Hippocampal formation (tissue), 2 donors: ENCODE results near the gene WDR70.
"Not testable (repeated sequence)": the region's sequence is repeated elsewhere in the genome, so short reads cannot be mapped to it uniquely, and the experiment has no call there.

ENCODE experiments used
- DNase-seq, 2 donors: peaks; one replicate each; lab custom pipeline; 2025; lab: John Stamatoyannopoulos, UW

WDR70 gene

DNA sequence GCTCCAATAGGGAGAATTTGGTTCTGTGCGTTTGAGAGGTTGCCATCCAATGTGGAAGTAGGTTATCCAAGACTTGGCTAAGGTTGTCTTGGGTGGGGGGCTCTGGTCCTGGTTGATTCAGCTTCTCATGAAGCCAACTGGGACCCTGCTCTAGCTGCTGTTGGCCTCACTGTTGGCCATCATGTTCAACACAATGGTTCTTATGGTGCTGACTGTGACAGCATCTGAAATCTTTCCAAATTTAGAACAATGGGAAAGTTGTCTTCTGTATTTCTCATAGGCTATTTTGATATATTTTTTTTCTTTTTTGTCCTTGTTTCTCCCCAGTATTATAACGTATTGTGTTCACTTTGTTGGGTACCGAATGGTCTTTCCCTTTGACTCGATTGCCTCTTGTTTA, 388.8 kb downstream of the WDR70 start:
- DNase-seq, result peak; percentile 15 to 84

DNA sequence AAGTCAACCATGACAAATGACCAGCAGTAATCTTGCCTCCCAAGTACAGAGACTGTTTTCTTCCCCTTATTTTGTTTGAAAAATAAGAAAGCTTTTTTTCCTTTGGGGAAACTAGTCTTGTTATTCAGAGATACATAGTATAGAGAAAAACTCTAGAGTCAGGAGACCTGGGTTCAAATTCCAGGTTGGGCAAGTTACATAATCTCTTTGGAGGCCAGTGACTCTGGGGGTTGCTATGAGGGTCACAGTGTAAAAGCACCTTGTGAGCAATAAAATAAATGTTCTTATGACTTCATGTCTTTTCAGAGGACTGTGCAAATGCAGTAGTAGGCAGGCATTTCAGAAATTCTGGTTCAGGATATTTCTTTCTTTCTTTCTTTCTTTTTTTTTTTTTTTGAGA, 389.3 kb downstream of the WDR70 start:
- no peak for DNase-seq

DNA sequence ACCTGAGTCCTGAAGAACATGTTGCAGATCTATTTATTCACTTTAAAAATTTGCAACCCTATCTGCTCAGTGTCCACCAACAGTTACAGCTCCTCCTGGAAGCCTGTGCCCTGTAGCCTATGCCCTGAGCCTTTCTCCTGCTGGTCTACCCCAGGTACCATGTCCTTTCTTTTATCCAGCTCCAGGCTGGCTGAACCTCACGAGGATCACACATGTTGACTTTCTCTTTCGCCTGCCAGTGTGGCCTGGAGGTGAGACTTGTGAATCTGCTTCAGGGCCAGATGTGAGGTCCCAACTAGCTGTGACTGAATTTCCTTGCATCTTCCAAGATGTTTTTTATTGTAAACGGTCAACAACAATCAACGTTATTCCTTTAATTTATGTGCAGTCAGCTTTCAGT, 390.0 kb downstream of the WDR70 start:
- no peak for DNase-seq

DNA sequence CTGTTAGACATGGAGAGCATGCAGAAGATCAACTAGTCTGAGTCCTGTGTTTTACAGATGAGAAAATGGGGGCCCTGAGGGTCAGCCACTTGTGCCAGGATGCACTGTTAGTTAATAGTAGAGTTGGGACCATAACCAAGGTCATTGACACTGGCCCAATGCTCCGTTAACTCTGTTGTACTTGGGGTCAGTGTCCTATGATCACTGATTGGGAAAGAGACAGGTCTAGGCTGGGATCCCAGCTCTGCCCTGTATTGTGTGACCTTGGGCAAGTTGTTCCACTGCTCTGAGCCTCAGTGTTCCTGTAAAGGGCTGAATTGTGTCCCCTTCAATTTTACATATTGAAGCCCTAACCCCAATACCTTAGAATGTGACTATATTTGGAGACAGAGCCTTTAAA, 390.7 kb downstream of the WDR70 start:
- no peak for DNase-seq

DNA sequence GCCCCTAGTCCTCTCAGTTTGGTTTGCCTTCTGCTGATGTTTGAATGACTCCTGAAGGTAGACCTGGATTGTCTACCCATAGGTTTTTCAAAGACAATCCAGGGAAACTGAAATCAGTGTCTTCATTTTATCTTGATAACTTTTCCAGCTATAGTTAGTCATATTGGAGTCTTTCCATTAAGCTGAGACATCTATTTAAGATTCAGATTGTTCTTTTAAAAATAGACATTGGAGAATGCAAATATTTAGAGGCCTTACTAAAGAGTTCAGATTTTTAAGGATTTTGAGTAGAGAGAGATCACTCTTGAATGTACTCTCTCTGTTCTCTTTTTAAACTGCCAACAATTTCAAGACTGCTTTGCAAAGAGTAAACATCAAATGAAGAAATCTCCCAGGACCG, 391.7 kb downstream of the WDR70 start:
- DNase-seq, result no peak

DNA sequence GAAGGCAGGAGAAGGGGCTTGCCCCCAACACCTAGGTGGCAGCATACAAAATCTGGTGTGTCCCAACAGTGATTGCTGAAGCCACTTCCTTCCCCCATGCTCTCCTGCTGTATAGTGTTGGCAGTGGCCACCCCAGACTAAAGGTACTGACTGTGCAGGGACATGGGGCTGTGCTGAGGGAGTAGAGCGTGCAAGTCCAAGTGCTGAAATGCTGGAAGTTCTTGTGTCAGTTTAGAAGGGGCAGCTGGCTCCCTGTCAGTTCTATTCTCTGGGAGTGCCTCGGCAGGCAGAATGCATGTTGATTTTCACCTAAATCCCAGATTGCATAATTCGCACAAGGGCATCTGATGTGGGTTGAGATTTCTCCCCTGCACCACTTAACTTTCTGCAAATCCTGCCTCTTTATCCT, 392.1 kb downstream of the WDR70 start:
- no peak for DNase-seq

DNA sequence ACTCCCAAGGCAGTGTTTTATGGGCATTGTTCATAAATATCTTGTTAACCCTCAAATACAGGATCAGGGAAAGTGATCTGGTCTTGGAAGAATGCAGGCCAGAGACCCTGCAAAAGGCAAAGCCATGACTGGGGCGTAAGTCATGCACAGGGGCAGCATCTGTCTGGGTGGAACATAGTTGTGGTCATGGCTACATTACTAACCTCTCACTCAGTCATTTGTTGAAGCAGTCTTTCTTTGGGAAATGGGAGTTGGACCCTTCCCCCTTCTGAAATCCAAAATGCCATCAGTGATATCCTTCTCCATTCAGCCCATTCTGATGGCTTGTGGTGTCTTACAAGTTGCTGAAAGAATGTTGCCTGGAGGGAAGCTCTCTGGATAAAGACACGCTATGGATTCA, 392.6 kb downstream of the WDR70 start:
- no peak for DNase-seq

DNA sequence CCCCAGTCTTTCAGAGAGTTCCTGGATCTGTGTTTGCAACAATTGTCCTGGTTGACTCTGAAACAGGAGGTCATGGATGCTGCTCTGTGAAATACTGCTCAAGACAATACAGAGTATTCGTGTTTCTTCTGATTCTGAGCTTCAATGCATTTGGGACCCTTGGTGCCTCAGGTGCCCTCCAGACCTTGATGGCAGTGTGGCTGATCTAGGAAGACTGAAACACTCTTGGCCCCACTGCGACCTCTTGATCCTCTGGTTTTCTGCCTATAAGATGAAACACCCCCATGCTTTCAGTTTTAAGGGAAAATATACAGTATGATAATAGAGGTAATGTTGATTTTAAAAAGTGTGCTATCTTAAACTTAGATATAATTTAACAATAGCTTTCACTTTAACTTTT, 393.1 kb downstream of the WDR70 start:
- DNase-seq, result no peak

DNA sequence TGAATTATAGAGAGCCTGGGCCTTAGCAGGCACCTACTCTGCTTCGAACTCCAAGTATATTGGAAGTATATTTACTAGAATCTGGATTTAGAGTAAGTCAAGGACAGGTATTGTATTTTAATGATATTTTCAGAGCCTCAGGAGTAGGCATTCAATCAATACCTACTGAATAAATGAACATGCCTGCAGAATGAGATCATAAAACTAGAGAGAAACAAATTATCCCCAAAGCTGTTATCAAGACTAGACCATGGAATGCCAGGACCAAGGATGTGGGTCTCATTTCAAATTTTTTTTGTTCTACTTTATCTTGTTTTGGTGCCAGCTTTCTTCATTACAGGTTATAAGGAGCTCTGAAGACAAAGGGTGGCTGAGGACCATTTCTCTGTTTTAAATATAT, 394.7 kb downstream of the WDR70 start:
- no peak for DNase-seq

DNA sequence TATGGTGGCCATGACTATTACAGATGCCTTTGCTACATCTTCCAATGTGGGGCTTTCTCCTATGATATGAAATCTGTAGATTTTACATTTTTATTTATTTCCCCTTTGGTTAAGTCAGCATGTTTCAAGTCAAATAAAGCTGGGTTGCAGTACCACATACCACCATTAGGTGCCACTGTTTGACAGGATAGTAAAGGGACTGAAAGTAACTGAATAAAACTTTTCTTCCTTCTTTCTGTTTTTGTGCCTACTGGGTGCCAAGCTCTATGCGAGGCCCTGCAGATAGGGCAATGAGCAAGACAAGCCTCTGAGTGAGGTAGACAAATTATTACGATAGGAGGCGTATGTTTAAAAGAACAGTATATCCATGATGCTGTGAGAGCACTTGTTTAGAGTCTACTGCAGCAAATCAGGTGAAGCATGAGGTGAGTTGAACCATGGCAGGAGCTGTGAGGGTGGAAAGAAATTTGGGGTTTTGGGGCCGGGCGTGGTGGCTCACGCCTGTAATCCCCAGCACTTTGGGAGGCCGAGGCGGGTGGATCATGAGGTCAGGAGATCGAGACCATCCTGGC, 395.9 kb downstream of the WDR70 start:
- DNase-seq, result no peak

DNA sequence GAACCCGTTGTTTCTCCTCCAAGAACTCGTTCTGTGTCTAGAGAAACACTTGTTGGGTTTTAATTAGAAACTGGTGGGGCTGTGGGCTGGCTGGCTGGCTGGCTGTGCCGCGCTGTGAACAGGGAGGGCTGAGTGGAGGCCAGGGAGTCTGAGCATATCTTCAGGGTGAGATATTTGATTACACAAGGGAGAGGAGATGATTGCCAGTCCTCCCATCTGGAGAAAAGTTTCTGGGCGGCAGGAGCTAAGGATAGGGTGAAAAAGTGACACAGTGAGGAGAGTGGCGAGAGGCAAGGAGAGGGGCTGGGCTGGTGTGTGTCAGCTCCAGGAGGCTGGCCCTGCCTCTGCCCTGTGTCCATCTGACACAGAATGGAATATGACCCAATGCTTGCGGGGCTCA, 397.7 kb downstream of the WDR70 start:
- DNase-seq, result no peak

DNA sequence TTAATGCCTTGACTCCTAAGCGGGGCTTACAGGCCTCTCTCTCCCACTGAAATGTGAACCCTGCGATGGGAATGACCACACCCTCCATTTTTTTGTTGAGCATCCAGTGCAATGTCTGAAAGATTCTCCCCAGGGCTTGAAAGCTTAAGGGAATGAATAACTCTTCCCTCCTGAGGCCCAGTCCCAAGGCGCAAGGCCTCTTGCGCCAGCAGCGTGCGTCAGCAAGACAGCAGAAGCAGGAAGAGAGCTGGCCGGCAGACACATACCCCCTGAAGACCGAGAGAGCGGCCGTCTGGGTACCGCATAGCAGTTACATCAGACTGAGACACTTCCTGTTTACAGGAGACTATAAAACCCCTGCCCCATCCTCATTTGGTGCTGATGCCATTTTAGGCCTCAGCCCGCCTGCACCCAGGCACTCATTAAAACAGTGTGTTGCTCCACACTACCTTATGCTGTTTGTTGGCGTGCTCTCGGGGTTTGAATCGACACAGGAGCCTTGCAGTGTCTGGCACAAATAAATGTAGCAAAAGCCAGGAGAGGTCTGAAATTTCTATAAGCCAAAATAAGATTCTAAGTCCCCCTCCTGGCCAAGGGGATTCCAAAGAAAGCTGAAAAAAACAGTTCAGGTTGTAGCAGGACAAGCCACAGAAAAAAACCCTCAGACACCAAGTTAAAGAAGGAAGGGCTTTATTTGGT, 398.5 kb downstream of the WDR70 start:
- DNase-seq, result no peak

DNA sequence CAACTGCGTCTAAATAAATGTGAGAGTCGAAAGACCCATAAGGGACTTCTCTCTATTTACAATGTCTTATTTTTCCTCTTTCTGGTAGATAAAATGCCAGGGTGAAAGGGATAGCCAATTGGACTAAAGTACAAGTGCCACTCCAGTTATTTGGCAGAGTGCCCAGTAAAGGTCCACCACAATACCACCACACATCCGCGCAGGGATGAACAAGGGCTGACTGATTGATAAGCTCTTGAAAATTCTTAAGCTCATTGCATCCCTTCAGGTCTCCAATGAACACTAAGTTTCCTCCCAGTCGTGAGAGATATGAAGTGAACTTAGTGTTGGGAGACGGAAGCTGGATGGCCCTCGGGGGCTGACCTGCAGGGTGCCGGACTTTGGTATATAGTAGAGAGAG, 402.3 kb downstream of the WDR70 start:
- not testable (repeated sequence) for DNase-seq

DNA sequence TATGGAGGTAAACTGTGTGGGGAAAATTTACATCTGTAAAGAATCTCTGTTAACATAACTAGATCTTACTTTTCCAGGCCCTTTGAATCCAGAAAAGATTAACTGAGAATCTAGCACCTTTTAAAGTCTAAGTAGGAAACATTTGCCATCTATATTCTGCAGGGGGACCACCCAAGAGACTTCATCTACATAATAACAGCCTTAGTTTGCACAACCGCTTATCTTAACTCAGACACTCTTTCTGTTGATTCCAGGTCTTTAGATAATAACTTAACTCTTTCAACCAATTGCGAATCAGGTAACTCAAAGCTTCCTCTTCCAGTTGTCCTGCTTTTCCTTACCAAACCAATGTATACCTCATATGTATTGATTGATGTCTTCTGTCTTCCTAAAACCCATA, 407.3 kb downstream of the WDR70 start:
- DNase-seq, result no peak

DNA sequence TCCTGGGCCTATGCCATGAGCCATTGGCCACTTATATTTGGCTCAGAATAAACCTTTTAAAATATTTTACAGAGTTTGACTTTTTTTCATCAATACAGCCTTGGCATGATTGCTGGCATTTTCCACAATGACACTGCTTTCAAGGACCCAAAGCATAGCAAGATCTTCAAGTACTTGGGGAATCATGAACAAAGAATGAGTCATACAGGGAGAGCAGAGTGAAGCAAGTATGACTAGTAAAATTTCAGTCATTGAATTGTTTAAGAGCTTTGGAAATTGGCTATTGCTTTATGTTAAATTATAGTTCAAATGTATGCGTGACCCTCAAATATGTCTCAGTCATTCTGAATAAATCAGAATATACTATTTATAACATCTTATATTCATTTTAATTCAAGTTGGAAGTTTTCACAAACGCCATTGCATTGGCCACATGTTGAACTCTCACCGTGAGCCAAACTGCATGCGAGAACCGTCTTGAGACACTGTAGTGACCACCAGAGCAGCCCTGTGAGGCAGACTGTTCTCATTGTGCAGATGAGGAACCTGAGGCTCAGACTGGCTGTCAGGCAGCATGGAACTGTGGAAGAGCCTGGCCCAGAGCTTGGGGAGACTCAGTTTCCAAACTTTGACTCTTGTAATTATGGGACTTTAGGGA, 407.9 kb downstream of the WDR70 start:
- no peak for DNase-seq

DNA sequence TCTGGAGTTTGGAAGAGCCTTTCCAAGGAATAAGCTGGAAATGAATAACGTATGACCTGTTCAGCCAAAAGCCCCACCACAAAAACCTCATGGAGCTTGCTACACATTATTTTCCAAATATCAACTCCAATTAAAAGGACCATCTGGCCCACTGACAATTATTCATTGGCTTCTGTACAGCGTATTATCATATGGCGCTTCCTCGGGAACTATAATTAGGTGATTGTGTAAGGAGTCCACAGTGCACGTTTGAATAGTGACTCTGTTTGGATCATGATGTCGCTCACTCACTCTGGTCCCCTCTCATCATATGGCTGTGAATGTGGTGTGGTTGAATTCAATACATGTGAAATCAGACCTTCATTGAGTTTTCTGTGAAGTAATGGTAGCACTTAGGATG, 408.6 kb downstream of the WDR70 start:
- no peak for DNase-seq

DNA sequence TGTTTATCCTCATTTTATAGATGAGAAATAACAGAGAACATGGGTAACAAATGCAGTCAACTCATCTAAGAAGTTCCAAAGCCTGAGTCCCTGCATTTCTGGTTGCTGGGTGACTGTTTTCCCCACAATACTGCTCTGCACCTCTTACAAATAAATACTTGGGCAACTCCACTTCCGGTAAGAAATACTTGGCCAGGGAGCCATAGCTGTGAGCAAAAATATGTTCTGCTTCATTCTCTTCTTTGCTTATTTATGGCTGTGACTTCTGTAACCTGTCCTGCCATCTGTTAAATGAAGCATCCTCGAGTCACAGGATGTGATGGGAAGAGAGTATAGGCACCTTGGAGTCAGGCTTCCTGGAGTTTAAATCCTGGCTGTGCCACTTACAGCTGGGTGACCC, 410.9 kb downstream of the WDR70 start:
- DNase-seq, result no peak

DNA sequence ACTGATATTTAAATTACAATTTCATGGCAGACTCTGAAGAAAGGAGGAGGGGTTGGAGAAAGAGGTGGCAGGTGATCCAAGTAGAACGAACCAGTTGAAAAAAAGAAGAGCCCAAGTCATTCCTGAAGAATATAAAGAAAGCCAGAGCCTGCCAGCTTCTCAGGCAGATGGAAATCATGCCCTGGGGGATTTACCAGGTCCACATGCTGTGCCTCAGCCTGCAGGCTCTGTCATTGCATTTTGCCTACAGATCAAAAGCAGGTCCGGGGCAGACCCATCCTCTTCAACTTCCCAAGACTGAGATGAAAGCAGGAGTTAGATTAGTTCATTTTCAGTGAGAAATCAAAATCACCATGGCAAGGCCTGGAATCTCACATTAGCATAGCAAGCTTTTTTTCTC, 412.2 kb downstream of the WDR70 start:
- no peak for DNase-seq

DNA sequence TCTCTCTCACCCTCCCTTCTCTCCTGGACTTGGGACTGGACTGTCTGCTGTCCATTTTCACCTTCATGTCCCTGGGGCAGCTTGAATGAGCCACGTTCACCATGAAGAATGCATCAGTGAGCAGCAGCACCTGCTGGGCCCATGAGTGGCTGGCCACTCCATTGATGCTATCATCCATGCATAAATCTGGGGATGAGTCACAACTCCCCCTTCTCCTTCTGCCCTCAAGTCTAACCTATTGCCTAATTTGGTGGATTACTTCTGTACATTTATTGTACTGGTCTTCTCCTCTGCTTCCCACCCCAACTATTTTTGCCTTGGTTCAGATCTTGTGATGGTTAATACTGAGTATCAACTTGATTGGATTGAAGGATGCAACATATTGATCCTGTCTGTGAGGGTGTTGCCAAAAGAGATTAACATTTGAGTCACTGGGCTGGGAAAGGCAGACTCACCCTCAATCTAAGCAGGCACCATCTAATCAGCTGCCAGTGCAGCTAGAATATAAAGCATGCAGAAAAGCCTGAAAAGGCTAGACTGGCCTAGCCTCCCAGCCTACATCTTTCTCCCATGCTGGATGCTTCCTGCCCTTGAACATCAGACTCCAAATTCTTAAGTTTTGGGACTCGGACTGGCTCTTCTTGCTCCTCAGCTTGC, 414.0 kb downstream of the WDR70 start:
- DNase-seq, result no peak

DNA sequence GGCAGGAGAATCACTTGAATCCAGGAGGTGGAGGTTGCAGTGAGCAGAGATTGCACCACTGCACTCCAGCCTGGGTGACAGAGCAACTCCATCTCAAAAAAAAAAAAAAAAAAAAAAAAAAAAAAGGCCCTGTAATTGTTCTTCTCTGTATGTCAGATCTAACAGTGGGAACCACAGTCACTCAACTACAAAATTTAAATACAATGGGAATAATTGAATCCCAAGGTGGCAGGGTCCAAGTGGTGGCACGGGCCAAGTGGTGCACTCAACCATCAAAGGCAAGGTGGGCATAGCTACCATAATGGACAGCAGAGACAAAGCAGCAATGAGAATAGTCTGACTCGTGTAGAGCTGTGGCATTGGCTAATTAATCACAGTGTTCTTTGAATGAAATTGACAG, 416.2 kb downstream of the WDR70 start:
- not testable (repeated sequence) for DNase-seq

DNA sequence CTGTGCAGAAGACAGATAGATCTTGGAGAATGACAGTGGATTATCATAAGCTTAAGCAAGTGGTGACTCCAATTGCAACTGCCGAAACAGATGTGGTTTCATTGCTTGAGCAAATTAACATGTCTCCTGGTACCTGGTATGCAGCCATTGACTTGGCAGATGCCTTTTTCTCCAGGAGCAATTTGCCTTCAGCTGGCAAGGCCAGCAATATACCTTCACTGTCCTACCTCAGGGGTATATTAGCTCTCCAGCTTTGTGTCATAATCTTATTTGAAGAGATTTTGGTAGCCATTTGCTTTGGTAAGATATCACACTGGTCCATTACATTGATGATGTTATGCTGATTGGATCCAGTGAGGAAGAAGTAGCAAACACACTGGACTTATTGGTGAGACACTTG, 417.3 kb downstream of the WDR70 start:
- not testable (repeated sequence) for DNase-seq

DNA sequence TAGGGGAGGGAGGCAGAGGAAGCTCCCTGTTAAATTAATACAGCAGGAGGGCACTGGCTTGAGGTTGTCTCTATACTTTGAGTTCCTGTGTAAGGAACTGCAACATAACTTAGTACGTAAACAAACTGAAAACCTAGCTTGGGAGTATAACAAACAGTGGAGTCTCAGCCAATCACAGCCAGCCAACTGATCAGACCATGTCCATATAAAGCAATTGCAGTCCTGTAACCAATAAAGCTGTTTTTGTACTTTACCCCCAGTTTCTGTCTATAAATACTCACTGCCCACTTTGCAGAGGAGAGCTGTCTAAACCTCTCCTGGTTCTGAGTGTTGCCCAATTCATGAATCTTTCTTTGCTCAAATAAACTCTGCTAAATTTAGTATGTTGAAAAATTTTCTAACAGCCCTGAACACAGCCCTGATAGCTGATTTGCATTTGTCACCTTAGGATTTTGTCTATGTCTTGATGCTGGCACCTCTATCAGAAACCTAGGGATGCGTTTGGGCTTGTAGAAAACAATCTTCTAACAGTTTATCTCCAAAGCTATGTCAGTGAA, 420.8 kb downstream of the WDR70 start:
- DNase-seq, result no peak

DNA sequence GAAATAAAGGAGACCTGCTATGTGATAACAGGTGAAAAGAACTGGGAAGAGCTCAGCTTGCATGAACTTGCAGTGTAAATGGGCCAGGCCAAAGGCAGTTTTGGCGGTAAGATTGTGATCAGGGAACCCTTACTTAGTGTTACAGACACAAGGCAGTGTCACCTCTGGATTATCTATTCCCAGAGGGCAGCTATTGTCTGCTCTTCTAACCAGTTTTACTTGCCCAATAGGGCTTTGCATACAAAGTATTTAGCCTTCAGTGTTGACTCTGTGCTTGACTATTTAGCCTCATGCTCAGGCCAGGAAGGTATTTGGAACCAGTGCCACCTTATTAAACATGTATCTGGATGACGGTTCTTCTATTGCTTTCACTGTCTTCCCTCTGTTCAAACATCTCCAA, 422.4 kb downstream of the WDR70 start:
- DNase-seq, result no peak
